ENCODE data around the gene HOXA2. TPM values are rescaled to one million over a fixed set of nuclear protein-coding genes. Genes with fewer than 3 reads are reported as not detected.
A peak's percentile ranks its signal among the peaks of the same experiment; 100 is the strongest.

Gene HOXA2
- total RNA-seq, 2 donors from 2014 or later: 1.8 to 2.4 TPM

DNA sequence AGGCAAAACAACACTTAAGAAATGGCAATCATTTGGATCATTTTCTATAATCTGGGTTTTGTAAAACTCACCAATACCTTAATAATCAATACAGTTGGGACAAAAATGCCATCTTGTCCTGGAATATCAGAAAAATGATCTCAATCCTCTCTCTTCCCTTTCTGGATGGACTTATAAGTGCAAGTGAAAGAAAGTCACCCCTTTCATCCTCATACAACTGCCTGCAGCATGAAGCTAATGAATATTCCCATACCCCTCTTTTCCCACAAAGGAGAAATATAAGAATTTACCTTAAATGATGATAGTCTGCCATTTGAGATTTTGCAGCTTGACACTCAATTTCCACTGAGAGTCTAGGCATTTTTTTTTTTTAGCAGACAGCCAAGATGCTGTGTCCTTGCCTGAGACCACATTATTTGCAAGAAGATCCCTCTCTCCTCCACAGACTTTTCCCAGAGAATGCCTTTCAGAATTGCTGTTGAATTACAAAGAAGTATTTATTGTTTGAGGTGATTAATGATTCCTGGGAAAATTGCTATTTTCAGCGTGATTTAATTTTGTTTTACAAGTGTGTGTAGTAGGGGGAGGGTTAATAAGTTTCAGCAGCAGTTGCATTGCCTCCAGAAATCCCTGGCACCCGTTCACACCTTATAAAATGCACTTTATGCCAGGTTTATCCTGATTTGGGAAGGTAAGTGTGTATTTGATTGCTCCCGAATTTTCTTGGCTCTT is 24.3 kb upstream of the HOXA2 start:
- intact Hi-C loops (cut with DNase I): no loop called here
- TF ChIP-seq, protein P1, sequence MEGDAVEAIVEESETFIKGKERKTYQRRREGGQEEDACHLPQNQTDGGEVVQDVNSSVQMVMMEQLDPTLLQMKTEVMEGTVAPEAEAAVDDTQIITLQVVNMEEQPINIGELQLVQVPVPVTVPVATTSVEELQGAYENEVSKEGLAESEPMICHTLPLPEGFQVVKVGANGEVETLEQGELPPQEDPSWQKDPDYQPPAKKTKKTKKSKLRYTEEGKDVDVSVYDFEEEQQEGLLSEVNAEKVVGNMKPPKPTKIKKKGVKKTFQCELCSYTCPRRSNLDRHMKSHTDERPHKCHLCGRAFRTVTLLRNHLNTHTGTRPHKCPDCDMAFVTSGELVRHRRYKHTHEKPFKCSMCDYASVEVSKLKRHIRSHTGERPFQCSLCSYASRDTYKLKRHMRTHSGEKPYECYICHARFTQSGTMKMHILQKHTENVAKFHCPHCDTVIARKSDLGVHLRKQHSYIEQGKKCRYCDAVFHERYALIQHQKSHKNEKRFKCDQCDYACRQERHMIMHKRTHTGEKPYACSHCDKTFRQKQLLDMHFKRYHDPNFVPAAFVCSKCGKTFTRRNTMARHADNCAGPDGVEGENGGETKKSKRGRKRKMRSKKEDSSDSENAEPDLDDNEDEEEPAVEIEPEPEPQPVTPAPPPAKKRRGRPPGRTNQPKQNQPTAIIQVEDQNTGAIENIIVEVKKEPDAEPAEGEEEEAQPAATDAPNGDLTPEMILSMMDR (IDR thresholded peaks at IDR 0.05): no peak
- Histone ChIP-seq H3K9me3 (no peaks in the 10 kb centered on the region), H3K4me1 (no peaks in the 10 kb centered on the region), H3K27ac (no peak overlapping the region), H3K9ac (ENCODE audit: low read depth in 2 of 2, low read length in 2 of 2) (peak overlapping the region in 1 of 2 donors; percentile 44), H3K36me3 (no peaks in the 10 kb centered on the region), H3K27me3 (no peaks in the 10 kb centered on the region), H3K4me3 (no peak overlapping the region)
- peak; percentile 18 for DNase-seq

DNA sequence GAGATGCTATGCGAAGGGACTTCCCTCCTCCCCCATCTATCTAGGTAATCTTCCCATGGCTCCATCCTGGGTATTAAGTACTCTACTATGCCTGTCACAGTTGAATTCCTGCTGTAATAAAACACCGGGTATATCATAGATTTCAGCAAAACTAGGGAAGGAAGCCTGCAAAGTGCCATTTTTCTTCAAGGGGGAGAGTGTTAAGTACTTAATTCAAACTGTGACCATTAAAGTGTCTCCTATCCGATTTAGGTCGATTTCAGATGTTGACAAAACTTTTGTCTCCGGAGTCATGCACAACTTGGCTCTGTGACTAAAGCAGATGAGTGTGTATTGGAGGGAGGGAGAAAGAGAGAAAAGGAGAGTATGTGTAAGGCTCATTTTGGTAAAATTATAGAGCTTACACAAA is 23.5 kb upstream of the HOXA2 start:
- Histone ChIP-seq H3K9me3 (no peaks in the 10 kb centered on the region), H3K27me3 (no peaks in the 10 kb centered on the region), H3K27ac (no peak overlapping the region), H3K36me3 (no peaks in the 10 kb centered on the region), H3K4me1 (peaks cover 3% of the 10 kb centered on the region), H3K4me3 (no peak overlapping the region), H3K9ac (ENCODE audit: low read depth in 2 of 2, low read length in 2 of 2) (peak overlapping the region in 1 of 2 donors; percentile 87)
- no peak for DNase-seq
- intact Hi-C loops (cut with DNase I): no loop called here
- TF ChIP-seq, protein P1 (IDR thresholded peaks at IDR 0.05): no peak

DNA sequence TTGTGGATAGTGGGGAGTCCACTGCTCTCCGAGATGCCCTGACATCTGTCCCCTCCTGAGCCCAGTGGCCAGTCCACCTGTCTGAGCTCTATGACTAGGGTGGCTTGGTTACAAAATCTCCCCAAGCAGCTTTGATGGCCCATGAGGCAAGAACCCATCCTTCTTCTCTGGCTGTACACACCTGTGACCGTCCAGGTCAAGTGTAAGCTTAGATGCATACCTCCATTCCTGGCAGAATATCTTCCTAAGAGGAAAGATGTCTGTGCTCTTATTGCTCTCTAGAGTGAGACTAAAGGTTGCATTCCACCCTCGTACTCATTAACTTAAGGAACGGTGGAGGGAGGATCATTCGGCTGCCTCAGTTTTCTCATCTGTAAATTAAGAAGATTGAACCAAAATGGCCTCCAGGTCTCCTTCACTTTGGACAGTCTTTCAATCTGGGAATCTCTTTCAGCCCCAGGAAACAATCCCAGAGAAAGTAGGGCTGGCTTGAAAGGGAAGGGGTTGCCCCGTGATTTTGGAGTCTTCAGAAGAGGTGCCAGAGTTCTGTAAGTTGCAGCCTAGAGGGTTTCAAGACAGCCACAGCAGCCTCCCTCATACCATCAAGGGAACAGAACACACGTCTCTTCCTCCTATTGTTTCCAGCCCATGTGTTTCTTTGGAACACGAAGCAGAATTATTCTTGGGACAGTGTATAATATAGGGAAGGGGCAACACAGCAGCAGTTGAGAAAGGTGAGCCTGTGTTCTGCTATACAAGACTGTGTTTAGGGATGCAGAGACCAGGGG is 22.6 kb upstream of the HOXA2 start:
- Histone ChIP-seq H3K27ac (no peak overlapping the region), H3K27me3 (no peaks in the 10 kb centered on the region), H3K36me3 (no peaks in the 10 kb centered on the region), H3K9ac (ENCODE audit: low read depth in 2 of 2, low read length in 2 of 2) (peak overlapping the region in 1 of 2 donors; percentile 87), H3K4me3 (no peak overlapping the region), H3K9me3 (no peaks in the 10 kb centered on the region), H3K4me1 (peaks cover 8% of the 10 kb centered on the region)
- TF ChIP-seq, protein P1 (IDR thresholded peaks at IDR 0.05): no peak
- intact Hi-C loops (cut with DNase I): no loop called here
- peak; percentile 30 for DNase-seq

DNA sequence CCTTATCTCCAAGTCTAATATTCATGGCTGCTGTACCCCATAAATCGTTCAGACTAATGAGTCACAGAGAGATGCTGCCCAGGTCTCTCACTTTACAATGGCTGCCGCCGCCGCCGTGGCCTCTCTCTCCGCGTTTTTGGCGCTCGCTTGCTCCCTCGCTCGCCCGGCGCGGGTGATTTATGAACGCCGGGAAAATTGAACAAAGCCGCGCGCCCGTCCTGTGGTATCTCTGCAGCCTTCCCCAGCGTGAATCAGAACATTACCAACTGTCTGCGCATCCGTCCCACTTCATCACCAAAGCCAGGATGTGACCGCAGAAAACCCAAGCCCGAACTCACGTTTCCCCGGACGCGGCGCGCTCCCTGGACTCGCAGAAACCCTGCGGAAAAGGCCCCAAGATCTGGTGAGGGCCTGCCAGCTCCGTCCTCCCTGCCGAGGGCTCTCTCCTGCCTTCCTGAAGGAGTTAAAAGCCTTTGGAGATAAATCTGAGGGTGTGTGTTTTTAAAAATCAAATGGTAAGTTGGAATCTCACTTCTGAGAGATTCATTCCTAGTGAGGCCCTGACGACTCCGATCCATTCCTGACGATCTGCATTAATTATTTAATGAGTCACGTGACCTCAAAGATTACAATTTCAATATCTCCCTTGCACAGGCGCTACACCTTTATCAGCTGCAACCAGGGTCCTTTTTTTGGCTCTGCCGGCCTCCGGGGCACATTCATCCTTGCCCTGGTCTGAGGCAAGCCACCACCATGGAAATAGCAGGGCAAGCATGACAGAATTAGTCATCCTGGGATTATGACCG is 21.8 kb upstream of the HOXA2 start:
- TF ChIP-seq, protein P1 (IDR thresholded peaks at IDR 0.05): no peak

DNA sequence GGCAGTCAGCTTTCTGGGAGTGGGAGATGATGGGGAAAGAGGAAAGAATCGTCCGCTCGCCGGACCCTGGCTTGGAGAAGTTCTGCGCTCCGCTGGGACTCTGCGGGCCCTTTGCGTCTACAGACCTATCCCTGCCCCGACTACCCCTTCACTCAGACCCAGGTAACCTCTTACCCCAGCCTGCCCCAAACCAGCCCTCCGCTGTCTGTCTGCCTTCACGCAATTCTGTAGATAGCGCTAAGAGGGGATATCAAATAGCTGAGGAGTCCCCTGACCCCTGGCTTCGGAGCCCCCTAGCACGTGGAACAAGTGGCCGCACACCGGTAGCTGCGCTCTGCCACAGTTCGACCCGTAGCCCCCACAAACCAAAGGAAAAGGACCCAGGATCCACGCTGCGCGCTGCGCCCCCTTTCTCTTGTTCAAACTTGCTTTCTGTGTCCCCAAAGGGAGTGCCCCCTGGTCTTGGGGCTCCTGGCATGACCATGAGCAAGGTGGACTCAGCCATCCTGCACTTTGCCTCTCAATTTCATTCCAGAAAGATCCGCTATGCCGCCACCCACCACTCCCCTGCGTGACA is 21.1 kb upstream of the HOXA2 start:
- Histone ChIP-seq H3K9ac (ENCODE audit: low read depth in 2 of 2, low read length in 2 of 2) (peak overlapping the region; percentile 61 to 87), H3K36me3 (no peaks in the 10 kb centered on the region), H3K27me3 (no peaks in the 10 kb centered on the region), H3K27ac (peak overlapping the region; percentile 83), H3K9me3 (no peaks in the 10 kb centered on the region), H3K4me3 (peak overlapping the region; percentile 16), H3K4me1 (peaks cover 14% of the 10 kb centered on the region)
- intact Hi-C loops (cut with DNase I): no loop called here
- peak; percentile 32 for DNase-seq
- TF ChIP-seq, protein P1 (IDR thresholded peaks at IDR 0.05): no peak

More for the DNA sequence above, 21.8 kb upstream of the HOXA2 start:
- intact Hi-C loops (cut with DNase I): no loop called here
- H3K4me1 ChIP-seq: peaks cover 10% of the 10 kb centered on the region
- H3K9me3 ChIP-seq: no peaks in the 10 kb centered on the region
- peak; percentile 37 for DNase-seq
- H3K27me3 ChIP-seq: no peaks in the 10 kb centered on the region
- H3K27ac ChIP-seq: no peak overlapping the region
- peak overlapping the region; percentile 38 to 87 for H3K9ac ChIP-seq (ENCODE audit: low read depth in 2 of 2, low read length in 2 of 2)
- no peaks in the 10 kb centered on the region for H3K36me3 ChIP-seq
- H3K4me3 ChIP-seq: no peak overlapping the region
